ENCODE results near the gene FRS2. TPM values are rescaled to one million over a fixed set of nuclear protein-coding genes. Genes with fewer than 3 reads are reported as not detected.
"Not testable (repeated sequence)": the region's sequence is repeated elsewhere in the genome, so short reads cannot be mapped to it uniquely, and the experiment has no call there.

FRS2 gene
- total RNA-seq, 4 donors from 2014 or later: 39.9 to 70.6 (median 59.1) TPM

DNA sequence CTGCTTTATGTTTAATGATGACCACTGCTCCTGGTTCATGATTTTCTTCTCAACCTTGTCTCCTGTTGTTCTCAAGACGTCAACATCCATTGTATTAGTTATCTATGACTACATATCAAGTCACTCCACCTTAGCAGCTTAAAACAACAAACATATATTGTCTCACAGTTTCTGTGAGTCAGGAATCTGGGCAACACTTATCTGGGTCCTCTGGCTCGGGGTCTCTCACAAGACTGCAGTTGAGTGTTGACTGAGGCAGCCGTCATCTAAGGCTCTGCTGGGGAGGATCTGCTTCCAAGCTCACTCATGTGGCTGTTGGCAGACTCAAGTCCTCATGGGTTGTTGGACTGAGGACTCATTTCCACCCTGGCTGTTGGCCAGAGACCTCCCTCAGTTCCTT, 27.3 kb upstream of the FRS2 start:
- TF ChIP-seq POLR2AphosphoS5 (IDR thresholded peaks at IDR 0.05): no peak
- TF ChIP-seq, protein P1, sequence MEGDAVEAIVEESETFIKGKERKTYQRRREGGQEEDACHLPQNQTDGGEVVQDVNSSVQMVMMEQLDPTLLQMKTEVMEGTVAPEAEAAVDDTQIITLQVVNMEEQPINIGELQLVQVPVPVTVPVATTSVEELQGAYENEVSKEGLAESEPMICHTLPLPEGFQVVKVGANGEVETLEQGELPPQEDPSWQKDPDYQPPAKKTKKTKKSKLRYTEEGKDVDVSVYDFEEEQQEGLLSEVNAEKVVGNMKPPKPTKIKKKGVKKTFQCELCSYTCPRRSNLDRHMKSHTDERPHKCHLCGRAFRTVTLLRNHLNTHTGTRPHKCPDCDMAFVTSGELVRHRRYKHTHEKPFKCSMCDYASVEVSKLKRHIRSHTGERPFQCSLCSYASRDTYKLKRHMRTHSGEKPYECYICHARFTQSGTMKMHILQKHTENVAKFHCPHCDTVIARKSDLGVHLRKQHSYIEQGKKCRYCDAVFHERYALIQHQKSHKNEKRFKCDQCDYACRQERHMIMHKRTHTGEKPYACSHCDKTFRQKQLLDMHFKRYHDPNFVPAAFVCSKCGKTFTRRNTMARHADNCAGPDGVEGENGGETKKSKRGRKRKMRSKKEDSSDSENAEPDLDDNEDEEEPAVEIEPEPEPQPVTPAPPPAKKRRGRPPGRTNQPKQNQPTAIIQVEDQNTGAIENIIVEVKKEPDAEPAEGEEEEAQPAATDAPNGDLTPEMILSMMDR (IDR thresholded peaks at IDR 0.05): no peak
- TF ChIP-seq POLR2A (IDR thresholded peaks at IDR 0.05): no peak
- no peak for TF ChIP-seq EP300 (IDR thresholded peaks at IDR 0.05)
- 64 to 73% methylated on average over 1 to 2 of the region's 3 CpGs for whole genome bisulfite sequencing, 2 donors (ENCODE audit: low coverage in 1 of 2)
- ATAC-seq: no peak

DNA sequence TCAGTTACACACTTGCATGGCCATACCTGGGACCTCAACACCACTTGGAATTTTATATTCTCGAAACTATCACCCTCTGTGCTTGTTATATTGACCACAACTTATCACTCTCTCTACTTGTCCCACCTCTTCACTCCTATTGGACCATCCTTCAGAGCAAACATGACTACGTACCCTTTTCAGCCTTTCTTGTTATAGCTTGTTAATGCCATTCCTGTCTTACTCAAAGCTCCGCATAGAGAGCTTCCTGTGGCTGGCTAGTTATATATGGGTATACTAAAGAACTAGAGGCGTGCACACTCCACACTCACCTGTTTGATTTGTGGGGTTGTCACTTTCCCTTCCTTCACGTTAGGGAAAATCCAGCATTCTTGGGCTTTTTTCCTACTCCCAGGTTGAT, 26.3 kb upstream of the FRS2 start:
- no peaks in the 10 kb centered on the region for H3K4me1 ChIP-seq
- no peak for ATAC-seq
- TF ChIP-seq, protein P1 (IDR thresholded peaks at IDR 0.05): no peak
- no peak for TF ChIP-seq POLR2AphosphoS5 (IDR thresholded peaks at IDR 0.05)
- TF ChIP-seq POLR2A (IDR thresholded peaks at IDR 0.05): no peak
- no peak for TF ChIP-seq EP300 (IDR thresholded peaks at IDR 0.05)
- H3K9me3 ChIP-seq: no peaks in the 10 kb centered on the region
- H3K27me3 ChIP-seq: no peaks in the 10 kb centered on the region
- H3K36me3 ChIP-seq: no peaks in the 10 kb centered on the region
- no peak overlapping the region for H3K27ac ChIP-seq
- no peak overlapping the region for H3K4me3 ChIP-seq
- 81 to 100% methylated on average over 2 to 5 of the region's 5 CpGs for WGBS, 2 donors (ENCODE audit: low coverage in 1 of 2)

More for the DNA sequence above, 27.3 kb upstream of the FRS2 start:
- H3K27me3 ChIP-seq: no peaks in the 10 kb centered on the region
- H3K4me3 ChIP-seq: no peak overlapping the region
- no peaks in the 10 kb centered on the region for H3K9me3 ChIP-seq
- H3K36me3 ChIP-seq: no peaks in the 10 kb centered on the region
- no peaks in the 10 kb centered on the region for H3K4me1 ChIP-seq
- no peak overlapping the region for H3K27ac ChIP-seq

DNA sequence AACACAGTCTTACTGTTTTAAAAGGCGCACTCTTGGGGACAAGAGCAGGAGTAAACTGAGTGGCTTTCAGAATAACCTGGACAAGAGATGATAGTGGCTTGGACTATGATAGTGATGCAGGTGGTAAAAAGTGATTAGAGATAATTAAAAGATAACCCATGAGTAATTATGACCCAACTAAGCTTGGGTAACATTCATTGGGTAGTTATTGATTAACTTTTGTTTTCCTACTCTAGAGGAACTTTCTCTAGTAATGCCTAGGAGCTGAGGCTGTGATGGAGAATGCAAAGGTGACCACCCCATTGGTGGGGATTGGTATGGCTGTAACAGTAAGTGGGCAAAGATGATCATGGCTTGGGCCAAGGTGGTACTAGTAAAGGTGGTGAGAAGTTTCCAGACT, 22.3 kb upstream of the FRS2 start:
- H3K27ac ChIP-seq: no peak overlapping the region
- TF ChIP-seq EP300 (IDR thresholded peaks at IDR 0.05) (no peak), POLR2A (IDR thresholded peaks at IDR 0.05) (no peak), POLR2AphosphoS5 (IDR thresholded peaks at IDR 0.05) (no peak)
- TF ChIP-seq, protein P1 (IDR thresholded peaks at IDR 0.05): no peak
- H3K9me3 ChIP-seq: no peaks in the 10 kb centered on the region
- WGBS, 2 donors (ENCODE audit: low coverage in 1 of 2): 88% methylated on average over 1 of the region's 1 CpG; no CpG with 5 or more reads in 1 of the 2 donors
- no peaks in the 10 kb centered on the region for H3K4me1 ChIP-seq
- no peak for ATAC-seq
- H3K27me3 ChIP-seq: no peaks in the 10 kb centered on the region
- H3K36me3 ChIP-seq: no peaks in the 10 kb centered on the region
- H3K4me3 ChIP-seq: no peak overlapping the region

DNA sequence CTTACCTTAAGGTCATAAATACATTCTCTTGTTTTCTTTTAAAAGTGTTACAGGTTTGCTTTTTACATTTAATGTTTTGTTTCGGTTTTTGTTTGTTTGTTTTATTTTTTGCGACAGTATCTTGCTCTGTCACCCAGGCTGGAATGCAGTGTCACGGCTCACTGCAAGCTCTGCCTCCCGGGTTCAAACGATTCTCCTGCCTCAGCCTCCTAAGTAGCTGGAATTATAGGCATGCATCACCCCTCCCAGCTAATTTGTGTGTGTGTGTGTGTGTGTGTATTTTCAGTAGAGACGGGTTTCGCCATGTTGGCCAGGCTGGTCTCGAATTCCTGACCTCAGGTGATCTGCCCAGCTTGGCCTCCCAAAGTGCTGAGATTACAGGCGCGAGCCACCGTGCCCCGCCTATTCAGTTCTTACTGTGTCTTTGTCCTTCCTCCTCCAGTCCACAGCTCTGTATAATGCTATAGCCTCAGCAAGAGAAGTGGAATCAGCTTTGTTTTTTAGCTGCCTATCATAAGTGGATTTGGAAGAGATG, 17.5 kb upstream of the FRS2 start:
- H3K9me3 ChIP-seq, H3K4me1 ChIP-seq, H3K4me3 ChIP-seq, H3K27me3 ChIP-seq, H3K36me3 ChIP-seq, H3K27ac ChIP-seq, ATAC-seq: not testable (repeated sequence)
- WGBS, 2 donors (ENCODE audit: low coverage in 1 of 2): 80 to 86% methylated on average over 2 to 9 of the region's 12 CpGs

DNA sequence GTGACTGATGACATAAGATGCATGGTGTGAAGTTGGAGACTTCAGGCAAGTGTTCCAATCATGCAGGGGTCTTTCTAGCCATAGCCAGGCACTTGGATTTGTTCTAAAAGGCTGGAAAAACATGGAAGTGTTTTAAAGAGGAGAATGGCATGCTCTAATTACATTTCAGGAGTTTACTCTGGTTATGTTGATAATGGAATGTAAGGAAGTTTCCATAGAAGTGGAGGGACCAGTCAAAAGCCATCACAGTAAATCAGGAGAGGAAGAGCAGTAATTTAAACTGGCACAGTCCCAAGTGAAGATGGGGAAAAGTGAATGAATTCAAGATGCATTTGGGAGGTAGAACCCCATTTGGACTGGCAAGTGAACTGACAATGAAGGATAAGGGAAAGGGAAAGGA, 13.9 kb upstream of the FRS2 start:
- TF ChIP-seq POLR2A (IDR thresholded peaks at IDR 0.05): no peak
- no peak for TF ChIP-seq POLR2AphosphoS5 (IDR thresholded peaks at IDR 0.05)
- TF ChIP-seq, protein P1 (IDR thresholded peaks at IDR 0.05): no peak
- TF ChIP-seq EP300 (IDR thresholded peaks at IDR 0.05): no peak
- no peak overlapping the region for H3K4me3 ChIP-seq
- H3K4me1 ChIP-seq: no peaks in the 10 kb centered on the region
- H3K36me3 ChIP-seq: no peaks in the 10 kb centered on the region
- no peaks in the 10 kb centered on the region for H3K9me3 ChIP-seq
- no peaks in the 10 kb centered on the region for H3K27me3 ChIP-seq
- ATAC-seq: no peak
- no peak overlapping the region for H3K27ac ChIP-seq

Data from gastroesophageal sphincter (tissue), 4 donors.